Measurements from ENCODE around the gene C1QTNF6.

The C1QTNF6 gene

GRCh38 chr22:37163096-37163489, 25.0 kb downstream of the C1QTNF6 start:
- H3K4me3 ChIP-seq (ENCODE audit: insufficient read length, low read depth): no peak overlapping the region
- H3K9me3 ChIP-seq (ENCODE audit: insufficient read depth, low read length): peaks cover 7% of the 10 kb centered on the region; the same call in 1 of the 2 replicates
- no peak for DNase-seq (ENCODE audit: low read depth, low spot score)
- no peak for TF ChIP-seq YY1 (IDR thresholded peaks at IDR 0.05; ENCODE audit: insufficient read depth, insufficient read length)
- no peak for TF ChIP-seq ZNF274 (IDR thresholded peaks at IDR 0.05; ENCODE audit: low read depth, low read length)
- TF ChIP-seq SUZ12 (IDR thresholded peaks at IDR 0.05; ENCODE audit: extremely low read depth, insufficient read depth, insufficient read length): no peak
- peaks cover 7% of the 10 kb centered on the region for H3K4me1 ChIP-seq (ENCODE audit: insufficient read depth, insufficient read length)
- H3K36me3 ChIP-seq (ENCODE audit: insufficient read depth, insufficient read length, low read length): no peaks in the 10 kb centered on the region
- no peak overlapping the region for H3K9ac ChIP-seq (ENCODE audit: insufficient read length, low read depth)
- no peaks in the 10 kb centered on the region for H3K27me3 ChIP-seq (ENCODE audit: insufficient read depth, insufficient read length)

- Histone ChIP-seq H3K9me3 (ENCODE audit: insufficient read depth, low read length) (peaks cover 7% of the 10 kb centered on the region; the same call in 1 of the 2 replicates), H3K4me3 (ENCODE audit: insufficient read length, low read depth) (no peak overlapping the region), H3K9ac (ENCODE audit: insufficient read length, low read depth) (no peak overlapping the region), H3K4me1 (ENCODE audit: insufficient read depth, insufficient read length) (peaks cover 7% of the 10 kb centered on the region), H3K36me3 (ENCODE audit: insufficient read depth, insufficient read length, low read length) (no peaks in the 10 kb centered on the region), H3K27me3 (ENCODE audit: insufficient read depth, insufficient read length) (no peaks in the 10 kb centered on the region)
- TF ChIP-seq YY1 (IDR thresholded peaks at IDR 0.05; ENCODE audit: insufficient read depth, insufficient read length) (no peak), SUZ12 (IDR thresholded peaks at IDR 0.05; ENCODE audit: extremely low read depth, insufficient read depth, insufficient read length) (no peak), ZNF274 (IDR thresholded peaks at IDR 0.05; ENCODE audit: low read depth, low read length) (no peak)
- no peak for DNase-seq (ENCODE audit: low read depth, low spot score)
These were observed 25.6 kb downstream of the C1QTNF6 start for GRCh38 chr22:37162221-37163095.

DNA sequence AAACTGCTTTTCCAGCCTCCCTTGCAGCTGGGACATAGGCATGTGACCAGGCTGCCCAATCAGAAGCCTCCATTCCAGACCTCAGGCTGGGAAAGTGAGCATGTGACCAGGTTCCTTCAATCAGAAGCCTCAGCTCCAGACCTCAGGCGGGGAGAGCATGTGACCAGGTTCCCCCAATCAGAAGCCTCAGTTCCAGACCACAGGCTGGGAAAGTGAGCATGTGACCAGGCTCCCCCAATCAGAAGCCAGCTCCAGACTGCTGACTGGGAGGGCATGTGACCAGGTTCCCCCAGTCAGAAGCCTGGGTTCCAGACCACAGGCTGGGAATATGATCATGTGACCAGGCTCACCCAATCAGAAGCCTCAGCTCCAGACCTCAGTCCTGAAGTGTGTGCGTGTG, 26.6 kb downstream of the C1QTNF6 start:
- H3K27me3 ChIP-seq (ENCODE audit: insufficient read depth, insufficient read length): no peaks in the 10 kb centered on the region
- TF ChIP-seq YY1 (IDR thresholded peaks at IDR 0.05; ENCODE audit: insufficient read depth, insufficient read length): no peak
- no peak for TF ChIP-seq ZNF274 (IDR thresholded peaks at IDR 0.05; ENCODE audit: low read depth, low read length)
- TF ChIP-seq SUZ12 (IDR thresholded peaks at IDR 0.05; ENCODE audit: extremely low read depth, insufficient read depth, insufficient read length): no peak
- no peak for DNase-seq (ENCODE audit: low read depth, low spot score)
- no peaks in the 10 kb centered on the region for H3K36me3 ChIP-seq (ENCODE audit: insufficient read depth, insufficient read length, low read length)
- H3K4me3 ChIP-seq (ENCODE audit: insufficient read length, low read depth): no peak overlapping the region
- H3K9ac ChIP-seq (ENCODE audit: insufficient read length, low read depth): no peak overlapping the region
- peaks cover 7% of the 10 kb centered on the region; the same call in 1 of the 2 replicates for H3K9me3 ChIP-seq (ENCODE audit: insufficient read depth, low read length)
- peaks cover 7% of the 10 kb centered on the region for H3K4me1 ChIP-seq (ENCODE audit: insufficient read depth, insufficient read length)

DNA sequence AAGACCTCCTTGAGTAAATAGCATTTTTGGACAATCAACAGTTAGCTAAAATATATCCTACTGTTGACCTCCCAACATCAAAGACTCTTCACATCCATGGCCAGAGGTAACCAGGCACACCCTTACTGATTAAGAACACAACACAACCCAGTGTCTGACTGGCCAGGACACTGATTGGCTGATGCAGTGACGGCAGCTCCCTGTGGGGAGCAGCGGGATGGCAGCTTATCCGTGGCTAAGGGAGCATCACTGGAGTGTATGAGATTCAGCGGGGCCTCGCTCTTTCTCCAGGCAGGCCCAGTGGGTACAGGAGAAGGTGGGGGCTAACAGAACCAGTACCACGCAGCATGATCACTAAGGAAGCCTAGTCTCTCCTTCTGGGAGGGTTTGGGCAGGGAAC, 28.0 kb downstream of the C1QTNF6 start:
- H3K4me3 ChIP-seq (ENCODE audit: insufficient read length, low read depth): no peak overlapping the region
- no peak for TF ChIP-seq YY1 (IDR thresholded peaks at IDR 0.05; ENCODE audit: insufficient read depth, insufficient read length)
- TF ChIP-seq ZNF274 (IDR thresholded peaks at IDR 0.05; ENCODE audit: low read depth, low read length): no peak
- TF ChIP-seq SUZ12 (IDR thresholded peaks at IDR 0.05; ENCODE audit: extremely low read depth, insufficient read depth, insufficient read length): no peak
- peaks cover 7% of the 10 kb centered on the region; the same call in 1 of the 2 replicates for H3K9me3 ChIP-seq (ENCODE audit: insufficient read depth, low read length)
- no peaks in the 10 kb centered on the region for H3K27me3 ChIP-seq (ENCODE audit: insufficient read depth, insufficient read length)
- no peak overlapping the region for H3K9ac ChIP-seq (ENCODE audit: insufficient read length, low read depth)
- no peak for DNase-seq (ENCODE audit: low read depth, low spot score)
- no peaks in the 10 kb centered on the region for H3K36me3 ChIP-seq (ENCODE audit: insufficient read depth, insufficient read length, low read length)
- peaks cover 1% of the 10 kb centered on the region for H3K4me1 ChIP-seq (ENCODE audit: insufficient read depth, insufficient read length)

- Histone ChIP-seq H3K36me3 (ENCODE audit: insufficient read depth, insufficient read length, low read length) (no peaks in the 10 kb centered on the region), H3K27me3 (ENCODE audit: insufficient read depth, insufficient read length) (no peaks in the 10 kb centered on the region), H3K9me3 (ENCODE audit: insufficient read depth, low read length) (peaks cover 7% of the 10 kb centered on the region; the same call in 1 of the 2 replicates), H3K4me1 (ENCODE audit: insufficient read depth, insufficient read length) (no peaks in the 10 kb centered on the region), H3K4me3 (ENCODE audit: insufficient read length, low read depth) (no peak overlapping the region), H3K9ac (ENCODE audit: insufficient read length, low read depth) (no peak overlapping the region)
- DNase-seq (ENCODE audit: low read depth, low spot score): no peak
- TF ChIP-seq YY1 (IDR thresholded peaks at IDR 0.05; ENCODE audit: insufficient read depth, insufficient read length) (no peak), SUZ12 (IDR thresholded peaks at IDR 0.05; ENCODE audit: extremely low read depth, insufficient read depth, insufficient read length) (no peak), ZNF274 (IDR thresholded peaks at IDR 0.05; ENCODE audit: low read depth, low read length) (no peak)
These were observed 29.1 kb downstream of the C1QTNF6 start for GRCh38 chr22:37158963-37159290.

DNA sequence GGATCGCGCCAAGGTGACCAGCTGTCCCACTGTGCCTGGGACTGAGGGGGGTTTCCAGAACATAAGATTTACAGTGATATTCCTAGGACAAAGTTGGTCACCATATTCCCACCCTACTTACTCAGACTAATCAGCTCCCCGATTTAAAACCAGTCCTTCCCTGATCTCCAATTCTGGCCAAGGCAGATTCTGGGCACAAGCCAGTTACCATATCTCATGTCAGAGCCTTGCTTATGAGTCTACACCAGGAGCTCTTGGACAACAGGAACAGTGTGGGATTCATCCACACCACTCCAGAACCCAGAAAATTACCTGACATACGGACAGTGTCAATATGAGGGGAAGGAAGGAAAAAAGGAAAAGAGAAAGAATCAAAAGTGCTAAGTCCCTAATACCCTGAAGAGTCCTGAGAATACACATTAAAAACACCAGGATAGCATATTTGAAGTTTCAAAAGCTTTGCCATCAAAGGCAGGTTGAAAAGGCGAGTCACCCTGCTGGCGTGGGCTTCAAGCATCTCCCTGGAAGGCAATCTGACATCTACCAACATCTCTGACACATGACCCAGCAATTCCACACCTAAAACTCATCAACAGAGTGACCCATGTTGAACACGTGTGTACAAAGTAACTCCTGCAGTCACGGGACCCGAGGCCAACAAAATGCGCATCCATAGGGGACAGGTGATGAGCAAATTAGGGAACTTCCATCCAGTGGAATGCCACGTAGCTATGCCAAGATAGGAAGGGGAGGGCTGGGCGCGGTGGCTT, 30.3 kb downstream of the C1QTNF6 start:
- peaks cover 7% of the 10 kb centered on the region; the same call in 1 of the 2 replicates for H3K9me3 ChIP-seq (ENCODE audit: insufficient read depth, low read length)
- no peaks in the 10 kb centered on the region for H3K27me3 ChIP-seq (ENCODE audit: insufficient read depth, insufficient read length)
- H3K4me1 ChIP-seq (ENCODE audit: insufficient read depth, insufficient read length): no peaks in the 10 kb centered on the region
- H3K9ac ChIP-seq (ENCODE audit: insufficient read length, low read depth): no peak overlapping the region
- DNase-seq (ENCODE audit: low read depth, low spot score): no peak
- no peak overlapping the region for H3K4me3 ChIP-seq (ENCODE audit: insufficient read length, low read depth)
- H3K36me3 ChIP-seq (ENCODE audit: insufficient read depth, insufficient read length, low read length): no peaks in the 10 kb centered on the region
- TF ChIP-seq ZNF274 (IDR thresholded peaks at IDR 0.05; ENCODE audit: low read depth, low read length): no peak
- TF ChIP-seq SUZ12 (IDR thresholded peaks at IDR 0.05; ENCODE audit: extremely low read depth, insufficient read depth, insufficient read length): no peak
- no peak for TF ChIP-seq YY1 (IDR thresholded peaks at IDR 0.05; ENCODE audit: insufficient read depth, insufficient read length)
